Osteocyte (in vitro differentiated cells): ENCODE data around the gene OR2C1. TPM values are rescaled to one million over a fixed set of nuclear protein-coding genes. Genes with fewer than 3 reads are reported as not detected.

Experiments used
- DNase-seq: peaks from one replicate; pipeline ENCODE4 v3.0.0; 2021; ENCODE audit warnings: mixed read lengths; ENCODE audit not compliant: unreplicated experiment; ENCODE audit errors: extremely low spot score
- H3K27ac Mint-ChIP-seq: one replicate; pipeline ENCODE4 v1.8.0; 2021; ENCODE audit warnings: mild to moderate bottlenecking, mixed read lengths; ENCODE audit not compliant: unreplicated experiment
- H3K27me3 Mint-ChIP-seq: one replicate; pipeline ENCODE4 v1.8.0; 2021; ENCODE audit warnings: mixed read lengths; ENCODE audit not compliant: unreplicated experiment
- H3K36me3 Mint-ChIP-seq: one replicate; pipeline ENCODE4 v1.8.0; 2021; ENCODE audit warnings: mixed read lengths; ENCODE audit not compliant: unreplicated experiment
- H3K4me1 Mint-ChIP-seq: one replicate; pipeline ENCODE4 v1.8.0; 2021; ENCODE audit warnings: mixed read lengths; ENCODE audit not compliant: unreplicated experiment
- H3K4me3 Mint-ChIP-seq: one replicate; pipeline ENCODE4 v1.8.0; 2021; ENCODE audit warnings: mild to moderate bottlenecking, moderate library complexity, mixed read lengths; ENCODE audit not compliant: unreplicated experiment
- H3K9me3 Mint-ChIP-seq: one replicate; pipeline ENCODE4 v1.8.0; 2021; ENCODE audit warnings: mixed read lengths; ENCODE audit not compliant: unreplicated experiment
- total RNA-seq: library from RNA; stranded (reverse); gene quantifications from 2 replicates; pipeline ENCODE4 v1.2.1, GENCODE V29; 2021
- TF ChIP-seq, protein P1 (sequence below): fragments of 200-600 bp; sonication (generic); IDR thresholded peaks from 2 replicates; pipeline ENCODE4 v1.5.0; 2021; ENCODE audit warnings: antibody characterized with exemption, mild to moderate bottlenecking, moderate library complexity

OR2C1 gene
- total RNA-seq, 1 donor from 2014 or later = not detected

DNA sequence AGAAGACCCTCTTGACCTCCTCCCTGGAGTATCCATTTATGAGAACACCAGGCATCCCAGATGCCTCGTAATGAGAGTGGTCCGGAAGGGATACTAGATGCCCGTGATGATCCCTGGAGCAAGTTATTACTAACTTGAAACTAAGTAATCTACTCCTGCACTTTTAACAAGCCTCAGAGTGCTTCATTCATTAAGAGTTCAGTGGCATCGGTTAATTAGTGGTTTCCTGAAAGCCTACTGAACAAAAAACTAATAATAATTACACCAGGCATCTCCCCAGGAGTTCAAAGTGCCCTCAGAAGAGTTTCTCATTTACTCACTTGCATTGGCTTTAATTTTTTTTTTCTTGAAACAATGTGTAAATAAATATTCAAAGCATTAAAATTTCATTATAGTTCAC, 28.2 kb upstream of the OR2C1 start:
- H3K4me3 Mint-ChIP-seq = no peak overlapping the region
- peaks cover 2% of the 10 kb centered on the region for H3K36me3 Mint-ChIP-seq
- no peak for DNase-seq
- H3K9me3 Mint-ChIP-seq = peaks cover 16% of the 10 kb centered on the region
- TF ChIP-seq, protein P1, sequence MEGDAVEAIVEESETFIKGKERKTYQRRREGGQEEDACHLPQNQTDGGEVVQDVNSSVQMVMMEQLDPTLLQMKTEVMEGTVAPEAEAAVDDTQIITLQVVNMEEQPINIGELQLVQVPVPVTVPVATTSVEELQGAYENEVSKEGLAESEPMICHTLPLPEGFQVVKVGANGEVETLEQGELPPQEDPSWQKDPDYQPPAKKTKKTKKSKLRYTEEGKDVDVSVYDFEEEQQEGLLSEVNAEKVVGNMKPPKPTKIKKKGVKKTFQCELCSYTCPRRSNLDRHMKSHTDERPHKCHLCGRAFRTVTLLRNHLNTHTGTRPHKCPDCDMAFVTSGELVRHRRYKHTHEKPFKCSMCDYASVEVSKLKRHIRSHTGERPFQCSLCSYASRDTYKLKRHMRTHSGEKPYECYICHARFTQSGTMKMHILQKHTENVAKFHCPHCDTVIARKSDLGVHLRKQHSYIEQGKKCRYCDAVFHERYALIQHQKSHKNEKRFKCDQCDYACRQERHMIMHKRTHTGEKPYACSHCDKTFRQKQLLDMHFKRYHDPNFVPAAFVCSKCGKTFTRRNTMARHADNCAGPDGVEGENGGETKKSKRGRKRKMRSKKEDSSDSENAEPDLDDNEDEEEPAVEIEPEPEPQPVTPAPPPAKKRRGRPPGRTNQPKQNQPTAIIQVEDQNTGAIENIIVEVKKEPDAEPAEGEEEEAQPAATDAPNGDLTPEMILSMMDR = no peak
- H3K4me1 Mint-ChIP-seq = no peaks in the 10 kb centered on the region
- H3K27me3 Mint-ChIP-seq = no peaks in the 10 kb centered on the region
- no peak overlapping the region for H3K27ac Mint-ChIP-seq

DNA sequence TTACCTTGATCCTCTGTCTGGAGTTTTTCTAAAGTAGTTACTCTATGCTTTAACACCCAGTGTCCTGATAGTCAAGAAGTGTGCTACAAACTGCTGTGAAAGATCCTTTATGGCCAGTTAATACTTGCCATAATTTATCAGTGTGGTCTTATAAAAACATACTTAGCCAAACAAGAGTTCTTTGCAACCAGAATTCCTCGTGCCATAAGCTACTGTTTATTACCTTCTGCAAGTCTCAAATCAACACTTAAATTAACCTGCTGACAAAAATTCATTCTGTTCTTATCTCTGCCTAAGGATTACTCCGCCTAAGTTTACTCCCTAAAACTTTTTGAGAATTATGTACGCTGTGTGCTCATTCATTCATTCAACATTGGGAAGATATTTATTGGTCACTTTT, 27.6 kb upstream of the OR2C1 start:
- no peak for DNase-seq
- H3K9me3 Mint-ChIP-seq = peaks cover 13% of the 10 kb centered on the region
- TF ChIP-seq, protein P1 = no peak
- H3K4me3 Mint-ChIP-seq = no peak overlapping the region
- H3K4me1 Mint-ChIP-seq = no peaks in the 10 kb centered on the region
- H3K27ac Mint-ChIP-seq = no peak overlapping the region
- no peaks in the 10 kb centered on the region for H3K36me3 Mint-ChIP-seq
- no peaks in the 10 kb centered on the region for H3K27me3 Mint-ChIP-seq

DNA sequence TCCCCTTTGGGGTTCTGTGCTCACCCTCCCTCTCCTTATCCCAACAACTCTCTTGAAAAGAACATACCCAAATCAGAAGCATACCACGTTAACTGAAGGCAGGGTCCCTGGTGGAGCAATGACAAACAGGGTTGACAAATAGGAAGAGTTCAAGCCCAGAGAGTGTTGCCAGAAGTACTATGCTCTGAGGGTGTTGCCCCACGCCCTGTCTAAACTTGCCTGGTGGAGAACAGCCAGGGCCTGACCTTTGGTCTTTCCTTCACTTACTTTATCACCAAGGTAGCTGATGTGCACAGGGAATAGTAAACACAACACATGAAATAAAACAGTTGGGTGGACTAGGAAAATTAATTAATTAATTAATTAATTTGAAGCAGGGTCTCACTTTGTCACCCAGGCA, 27.0 kb upstream of the OR2C1 start:
- Mint-ChIP-seq H3K4me1 (no peaks in the 10 kb centered on the region), H3K9me3 (peaks cover 16% of the 10 kb centered on the region), H3K4me3 (no peak overlapping the region), H3K36me3 (no peaks in the 10 kb centered on the region), H3K27ac (no peak overlapping the region), H3K27me3 (no peaks in the 10 kb centered on the region)
- TF ChIP-seq, protein P1 = no peak
- no peak for DNase-seq

DNA sequence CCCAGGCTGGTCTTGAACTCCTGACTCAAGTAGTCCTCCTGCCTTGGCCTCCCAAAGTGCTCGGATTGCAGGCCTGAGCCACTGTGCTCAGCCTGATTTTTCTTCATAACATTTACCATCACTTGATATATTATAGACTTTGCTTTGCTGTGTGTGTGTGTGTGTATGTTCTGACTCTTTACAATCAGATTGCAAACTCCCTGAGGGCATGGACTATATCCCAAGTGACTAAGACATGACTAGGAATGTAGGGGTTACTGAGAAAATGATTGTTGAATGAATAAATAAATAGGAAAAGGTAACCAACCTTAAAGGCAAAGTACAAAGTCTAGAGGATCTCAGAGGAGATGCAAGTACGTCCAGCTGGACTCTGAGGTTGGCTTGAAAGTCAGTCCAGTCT, 9.6 kb upstream of the OR2C1 start:
- Mint-ChIP-seq H3K27me3 (peaks cover 5% of the 10 kb centered on the region), H3K27ac (no peak overlapping the region), H3K4me3 (no peak overlapping the region), H3K9me3 (peaks cover 3% of the 10 kb centered on the region), H3K36me3 (no peaks in the 10 kb centered on the region), H3K4me1 (no peaks in the 10 kb centered on the region)
- TF ChIP-seq, protein P1 = no peak
- DNase-seq = no peak

DNA sequence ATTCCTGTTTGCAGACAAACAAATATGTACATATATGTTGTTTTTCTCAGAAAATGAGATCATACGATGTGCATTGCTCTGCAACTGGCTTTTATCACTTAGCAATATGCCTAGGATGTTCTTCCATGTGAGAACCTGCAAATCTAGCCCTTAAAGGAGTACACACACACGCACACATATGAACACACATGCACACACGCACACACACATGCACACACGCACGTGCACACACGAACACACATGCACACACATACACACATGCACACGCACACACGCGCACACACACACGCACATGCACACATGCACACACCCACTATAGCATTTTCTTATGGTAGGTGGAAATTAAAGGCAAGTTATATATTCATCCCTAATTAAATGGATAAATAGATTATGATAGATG, 8.1 kb upstream of the OR2C1 start:
- TF ChIP-seq, protein P1 = no peak
- no peak for DNase-seq
- Mint-ChIP-seq H3K36me3 (no peaks in the 10 kb centered on the region), H3K4me1 (no peaks in the 10 kb centered on the region), H3K4me3 (no peak overlapping the region), H3K27me3 (peaks cover 11% of the 10 kb centered on the region), H3K9me3 (peaks cover 3% of the 10 kb centered on the region), H3K27ac (no peak overlapping the region)
